GM12801 (cell line): ENCODE results near the gene SLC6A12.

Source experiments
- TF ChIP-seq, protein P1 (sequence below): IDR thresholded peaks from one replicate; pipeline ENCODE4 v1.5.1; 2011; ENCODE audit warnings: control low read depth; ENCODE audit not compliant: insufficient read length; ENCODE audit errors: extremely low read depth

The SLC6A12 gene

GRCh38 chr12:220491-220890 lies 6.5 kb upstream of the SLC6A12 start:
- TF ChIP-seq, protein P1, sequence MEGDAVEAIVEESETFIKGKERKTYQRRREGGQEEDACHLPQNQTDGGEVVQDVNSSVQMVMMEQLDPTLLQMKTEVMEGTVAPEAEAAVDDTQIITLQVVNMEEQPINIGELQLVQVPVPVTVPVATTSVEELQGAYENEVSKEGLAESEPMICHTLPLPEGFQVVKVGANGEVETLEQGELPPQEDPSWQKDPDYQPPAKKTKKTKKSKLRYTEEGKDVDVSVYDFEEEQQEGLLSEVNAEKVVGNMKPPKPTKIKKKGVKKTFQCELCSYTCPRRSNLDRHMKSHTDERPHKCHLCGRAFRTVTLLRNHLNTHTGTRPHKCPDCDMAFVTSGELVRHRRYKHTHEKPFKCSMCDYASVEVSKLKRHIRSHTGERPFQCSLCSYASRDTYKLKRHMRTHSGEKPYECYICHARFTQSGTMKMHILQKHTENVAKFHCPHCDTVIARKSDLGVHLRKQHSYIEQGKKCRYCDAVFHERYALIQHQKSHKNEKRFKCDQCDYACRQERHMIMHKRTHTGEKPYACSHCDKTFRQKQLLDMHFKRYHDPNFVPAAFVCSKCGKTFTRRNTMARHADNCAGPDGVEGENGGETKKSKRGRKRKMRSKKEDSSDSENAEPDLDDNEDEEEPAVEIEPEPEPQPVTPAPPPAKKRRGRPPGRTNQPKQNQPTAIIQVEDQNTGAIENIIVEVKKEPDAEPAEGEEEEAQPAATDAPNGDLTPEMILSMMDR: no peak

GRCh38 chr12:219891-220352 lies 6.0 kb upstream of the SLC6A12 start:
- TF ChIP-seq, protein P1: no peak

DNA sequence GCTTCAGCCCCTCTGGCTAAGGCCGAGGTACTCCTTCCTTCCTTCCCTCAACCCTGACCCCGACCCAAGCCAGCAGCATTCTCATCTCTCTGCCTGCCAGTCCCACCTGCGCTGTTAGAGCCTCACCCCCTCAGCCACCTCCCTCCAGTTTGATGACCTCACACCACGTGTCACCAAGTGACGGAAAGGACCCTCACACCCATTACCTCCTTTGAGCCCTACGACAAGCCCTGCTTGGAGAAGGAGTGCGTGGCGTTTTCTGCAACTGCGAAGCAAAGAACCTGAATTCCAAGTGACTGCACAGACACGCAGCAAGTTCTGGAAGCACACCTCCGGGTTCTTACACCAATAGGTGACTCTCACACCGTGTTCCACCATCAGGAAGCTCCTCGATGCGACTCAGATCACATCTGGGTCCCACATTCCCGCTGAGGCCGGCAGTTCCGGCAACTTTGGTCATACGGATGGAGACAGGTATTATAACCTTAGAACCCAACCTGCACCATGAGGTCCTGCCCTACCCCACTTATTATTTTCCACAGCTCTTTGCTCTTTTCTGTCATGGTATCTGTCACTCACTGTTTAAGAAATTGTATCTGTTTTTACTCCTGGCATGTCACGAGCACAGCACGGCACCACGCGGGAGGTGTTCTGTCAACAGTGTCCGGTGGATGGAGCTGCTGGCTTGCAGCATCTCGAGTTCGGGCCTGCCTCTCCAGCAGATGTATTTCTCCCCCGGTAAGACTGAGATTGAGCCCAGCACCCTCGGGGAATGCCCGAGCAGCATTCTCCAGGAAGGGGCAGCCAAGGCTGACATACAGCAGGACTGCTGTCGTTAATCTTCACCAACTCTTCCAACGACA lies 5.0 kb upstream of the SLC6A12 start:
- TF ChIP-seq, protein P1: no peak

DNA sequence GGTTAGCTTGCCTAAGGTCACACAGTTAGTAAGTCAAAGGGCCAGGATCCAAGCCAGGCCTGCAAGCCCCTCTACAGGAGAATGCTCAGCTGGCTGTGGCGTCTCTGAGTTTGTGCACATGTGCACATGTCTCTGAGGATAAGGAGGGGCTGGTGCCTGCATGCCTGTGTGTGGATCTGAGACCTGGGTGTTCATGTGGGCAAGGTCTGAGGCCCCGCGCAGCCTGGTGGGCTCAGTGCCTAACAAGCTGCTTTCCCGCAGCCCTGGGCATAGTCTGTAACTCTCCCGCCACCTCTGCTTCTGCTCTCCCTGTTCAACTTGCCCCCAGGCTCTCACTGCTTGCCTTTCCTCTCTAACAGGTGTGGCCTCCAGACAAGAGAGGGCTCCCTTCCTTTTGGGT lies 4.3 kb upstream of the SLC6A12 start:
- TF ChIP-seq, protein P1: no peak

GRCh38 chr12:215116-215515 lies 1.2 kb upstream of the SLC6A12 start:
- TF ChIP-seq, protein P1: no peak

DNA sequence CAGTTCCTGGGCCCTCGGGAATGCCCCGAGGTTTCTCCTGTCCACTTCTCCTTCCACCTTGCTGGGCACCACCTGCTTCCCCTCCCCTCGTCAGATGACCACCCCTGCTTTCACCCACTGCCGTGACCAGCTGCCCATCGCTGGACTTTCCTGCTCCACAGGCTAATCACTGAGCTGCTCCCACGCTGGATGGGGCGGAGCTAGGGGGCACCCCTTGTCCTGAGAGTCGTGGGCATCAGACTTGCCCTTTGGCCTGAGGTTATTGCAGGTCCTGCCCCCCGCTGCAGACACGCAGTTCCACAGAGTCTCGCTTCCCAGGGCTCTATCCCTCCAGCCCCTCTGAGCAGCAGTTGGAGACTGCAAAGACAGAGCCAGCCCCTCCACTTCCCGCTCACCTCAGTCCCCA lies 427 bp downstream of the SLC6A12 start:
- TF ChIP-seq, protein P1: no peak

- TF ChIP-seq, protein P1: no peak
Measured at GRCh38 chr12:212715-213526, 1.0 kb downstream of the SLC6A12 start.
